K562 (cell line): ENCODE data around the gene IL37. TPM values are rescaled to one million over a fixed set of nuclear protein-coding genes. Genes with fewer than 3 reads are reported as not detected.

ENCODE experiments used
- ATAC-seq: fragments of 200-7000 bp; cut with Tn5 transposase; 3 replicates; pipeline ENCODE4 v1.9.1; 2020; ENCODE audit warnings: moderate library complexity
- BruUV-seq: library from RNA; stranded (reverse); fragments of 400-500 nt; replicated peaks from 2 replicates; lab custom pipeline; 2021; lab: Mats Ljungman, UMichigan
- CTCF ChIA-PET: fragments of 300-600 bp; formaldehyde crosslinking; extraction: SDS; loops from one replicate; lab custom pipeline; 2021; ENCODE audit warnings: low intra/inter-chr PET ratio; lab: Yijun Ruan, JAX
- POLR2A ChIA-PET: fragments of 300-600, 350-650 bp; sonication (Branson Sonifier 250); formaldehyde crosslinking; extraction: SDS; loops from one replicate; lab custom pipeline; 2021; ENCODE audit warnings: antibody characterized with exemption, inconsistent platforms; lab: Yijun Ruan, JAX
- DNase-seq, 4 experiments: peaks; one replicate each; pipeline versions ENCODE4 v3.0.0 to v3.0.0-alpha.2; 2011 to 2018; ENCODE audit warnings: low spot score in 3 of 4, mixed read lengths in 3 of 4; ENCODE audit errors: extremely low read depth in 1 of 4
- FAIRE-seq: peaks from 2 replicates; lab custom pipeline; 2011; peaks lifted over from hg19 to GRCh38; lab: Jason Lieb, UNC
- H2AFZ ChIP-seq: 2 replicates; pipeline ENCODE4 v1.6.0; 2011; ENCODE audit warnings: low read depth, low read length, control low read depth, inconsistent platforms
- H3K27ac ChIP-seq: fragments of 200-600 bp; 3 replicates; pipeline ENCODE4 v1.8.0; 2011; ENCODE audit warnings: low read depth, mild to moderate bottlenecking, control low read depth, inconsistent platforms, low read length, moderate library complexity, mixed read lengths; ENCODE audit errors: extremely low read depth
- H3K27me3 ChIP-seq, 2 experiments: fragments of 300-600 bp in 1 of 2; 2 replicates in 1 of 2; 3 replicates in 1 of 2; pipeline versions ENCODE4 v1.6.0 to v1.8.0; 2011; ENCODE audit warnings: inconsistent platforms in 2 of 2, low read length in 2 of 2, mild to moderate bottlenecking in 1 of 2, mixed read lengths in 1 of 2, moderate library complexity in 1 of 2; ENCODE audit not compliant: control insufficient read depth in 2 of 2, insufficient read depth in 2 of 2
- H3K36me3 ChIP-seq: fragments of 300-600 bp; 3 replicates; pipeline ENCODE4 v1.8.0; 2011; ENCODE audit warnings: mild to moderate bottlenecking, low read length, inconsistent platforms; ENCODE audit not compliant: control insufficient read depth, insufficient read depth
- H3K4me1 ChIP-seq, 2 experiments: fragments of 200-600 bp in 1 of 2; replicated peaks in 1 of 2; 2 replicates in 1 of 2; 3 replicates in 1 of 2; pipeline versions ENCODE4 v1.5.1 to v1.8.0; 2011; ENCODE audit warnings: inconsistent platforms in 2 of 2, low read length in 2 of 2, mild to moderate bottlenecking in 1 of 2, mixed read lengths in 1 of 2, moderate library complexity in 1 of 2; ENCODE audit not compliant: control insufficient read depth in 2 of 2, insufficient read depth in 2 of 2
- H3K4me2 ChIP-seq: 2 replicates; pipeline ENCODE4 v1.6.1; 2011; ENCODE audit warnings: low read length, control low read depth, inconsistent platforms, mixed read lengths; ENCODE audit not compliant: insufficient read depth
- H3K4me3 ChIP-seq: fragments of 200-600 bp; sonication (generic), shearing (Covaris generic); 2 replicates; pipeline ENCODE4 v1.5.1; 2016; ENCODE audit warnings: control low read depth, inconsistent platforms
- H3K79me2 ChIP-seq: fragments of 200-600 bp; 3 replicates; pipeline ENCODE4 v1.8.0; 2011; ENCODE audit warnings: low read length, inconsistent platforms; ENCODE audit not compliant: control insufficient read depth, insufficient read depth
- H3K9ac ChIP-seq, 2 experiments: 2 replicates each; pipeline versions ENCODE4 v1.6.0 to v1.6.1; 2011; ENCODE audit warnings: low read depth in 2 of 2, low read length in 2 of 2, control low read depth in 1 of 2, inconsistent platforms in 1 of 2, mild to moderate bottlenecking in 1 of 2, mixed read lengths in 1 of 2; ENCODE audit not compliant: insufficient read depth in 1 of 2
- H3K9me1 ChIP-seq: one replicate; pipeline ENCODE4 v1.6.0; 2011; ENCODE audit warnings: inconsistent platforms, mild to moderate bottlenecking, low read length, moderate library complexity; ENCODE audit not compliant: control insufficient read depth, insufficient read depth
- H3K9me3 ChIP-seq: replicated peaks from 2 replicates; pipeline ENCODE4 v1.5.1; 2011; ENCODE audit warnings: low read depth, low read length, inconsistent platforms; ENCODE audit not compliant: control insufficient read depth, insufficient read depth
- H4K20me1 ChIP-seq: replicated peaks from 2 replicates; pipeline ENCODE4 v1.6.1; 2011; ENCODE audit warnings: low read length, inconsistent platforms, mixed read lengths; ENCODE audit not compliant: control insufficient read depth, insufficient read depth
- CBFA2T3 ChIP-seq: fragments of 450-650 bp; IDR thresholded peaks from 2 replicates; pipeline ENCODE4 v1.6.1; 2017
- HIVEP1 ChIP-seq: fragments of 250-450 bp; sonication (Bioruptor Pico); IDR thresholded peaks from 2 replicates; pipeline ENCODE4 v1.4.0; 2020; ENCODE audit warnings: mild to moderate bottlenecking
- MAZ ChIP-seq, 2 experiments: fragments of 450-650 bp in 1 of 2; sonication (generic) in 1 of 2; formaldehyde crosslinking; IDR thresholded peaks in 1 of 2; conservative IDR thresholded peaks in 1 of 2; 2 replicates each; pipeline versions ENCODE4 v1.4.0 to v1.5.0; 2020; ENCODE audit warnings: mild to moderate bottlenecking in 1 of 2, missing genetic modification reagents in 1 of 2
- MBD1 ChIP-seq: fragments of 250-450 bp; sonication (Bioruptor Pico); IDR thresholded peaks from 2 replicates; pipeline ENCODE4 v1.8.0; 2022; ENCODE audit warnings: inconsistent platforms
- NONO ChIP-seq, 2 experiments: fragments of 200-400 bp in 1 of 2; fragments of 450-650 bp in 1 of 2; formaldehyde crosslinking in 1 of 2; IDR thresholded peaks; 2 replicates each; pipeline ENCODE4 v1.6.1; 2017; ENCODE audit warnings: low read depth in 2 of 2, mild to moderate bottlenecking in 2 of 2, moderate library complexity in 2 of 2, low read length in 1 of 2
- PCBP1 ChIP-seq: fragments of 200-400 bp; formaldehyde crosslinking; IDR thresholded peaks from 2 replicates; pipeline ENCODE4 v1.6.1; 2018; ENCODE audit warnings: mild to moderate bottlenecking, low read depth, low read length; ENCODE audit not compliant: poor library complexity, severe bottlenecking
- RFX1 ChIP-seq: fragments of 450-650 bp; IDR thresholded peaks from 2 replicates; pipeline ENCODE4 v1.6.1; 2016; ENCODE audit warnings: mild to moderate bottlenecking, moderate library complexity
- ZNF76 ChIP-seq: fragments of 250-450 bp; sonication (Bioruptor Pico); IDR thresholded peaks from 2 replicates; pipeline ENCODE4 v1.4.0; 2020; ENCODE audit warnings: mild to moderate bottlenecking, moderate library complexity, borderline replicate concordance
- WGBS: fragments of 100-300 bp; shearing (Covaris generic); methylation state at CpG from one replicate; pipeline ENCODE4 v1.1.6; 2016; ENCODE audit warnings: low coverage, mixed read lengths; ENCODE audit not compliant: insufficient coverage; ENCODE audit errors: missing lambda C conversion rate; 5-methylcytosine and 5-hydroxymethylcytosine counted together
- in situ Hi-C: fragments of 300-500 bp; cut with MboI; formaldehyde crosslinking; loops from 4 replicates; pipeline ENCODE4 v1.15.0; 2018; ENCODE audit warnings: inconsistent platforms, mixed read lengths
- intact Hi-C: fragments of 100-400 bp; cut with micrococcal nuclease; formaldehyde crosslinking; loops from 2 replicates; pipeline ENCODE4 v1.14.2; 2022
- polyA plus RNA-seq, 8 experiments: library from polyadenylated mRNA; depleted of rRNA in 4 of 8; stranded (reverse) in 5 of 8; unstranded in 3 of 8; fragments of >200 nt; fragmentation: Nextera tagmentation in 2 of 8; fragmentation: Illumina TruSeq in 1 of 8; extraction: Ambion mirVana in 2 of 8; extraction: Trizol in 1 of 8; gene quantifications; 2 replicates each; pipeline versions ENCODE4 v1.2.1 to v1.2.3, GENCODE V29; 2011 to 2014; ENCODE audit warnings: inconsistent platforms in 1 of 8, missing spikeins in 1 of 8
- total RNA-seq, 7 experiments: library from RNA; depleted of rRNA in 6 of 7; stranded (reverse); fragments of >200 nt in 6 of 7; fragmentation: Illumina TruSeq in 2 of 7; extraction: Trizol in 2 of 7; gene quantifications; 2 replicates each; pipeline versions ENCODE4 v1.2.1 to v1.2.3, GENCODE V29; 2011 to 2021; ENCODE audit warnings: low replicate concordance in 1 of 7

IL37 gene
- total and polyA plus RNA-seq, 9 of the 15 experiments (the other 6 are each of a cell fraction or from before 2014, with no cell fraction given) = not detected

GRCh38 chr2:112893752-112894151 is 17.2 kb upstream of the IL37 start:
- CTCF ChIA-PET = no interaction called here
- in situ Hi-C loops = loop anchor here (25.0 kb wide), 1 partner anchor 281 kb away; no protein-coding TSS in a partner anchor

More at GRCh38 chr2:112893752-112894151, 17.2 kb upstream of the IL37 start:
- Histone ChIP-seq H3K9me3 (no peaks in the 10 kb centered on the region), H2AFZ (no peak overlapping the region), H3K4me1 (no peaks in the 10 kb centered on the region), H3K9ac (no peak overlapping the region), H3K79me2 (no peaks in the 10 kb centered on the region), H3K9me1 (no peaks in the 10 kb centered on the region), H3K4me2 (no peak overlapping the region), H4K20me1 (no peaks in the 10 kb centered on the region), H3K27me3 (no peaks in the 10 kb centered on the region), H3K27ac (no peak overlapping the region), H3K4me3 (no peak overlapping the region), H3K36me3 (no peaks in the 10 kb centered on the region)
- DNase-seq = no peak
- WGBS = 18% methylated on average over 2 of the region's 2 CpGs
- no peak for ATAC-seq
- no TSS peak for BruUV-seq
- POLR2A ChIA-PET = interaction anchor here (0.8 to 1.9 kb wide), 2 partner anchors 8 to 9 kb away, joined by 3 to 4 read pairs; no protein-coding TSS in a partner anchor
- intact Hi-C loops = no loop called here
- TF ChIP-seq MAZ (CRISPR knock-in tag; conservative IDR thresholded peaks at IDR 0.05 in 1 of 2, IDR thresholded peaks at IDR 0.05 in 1 of 2) (no peak), HIVEP1 (no peak), CBFA2T3 (0 out of 2 replicates have a peak, but pooled peaks have one; percentile 7), NONO (IDR thresholded peaks at IDR 0.05; ENCODE audit: low read depth in 2 of 2, low read length in 1 of 2) (no peak), MBD1 (no peak), ZNF76 (CRISPR knock-in tag) (no peak), PCBP1 (no peak), RFX1 (0 out of 2 replicates have a peak, but pooled peaks have one; percentile 22)
- no peak for FAIRE-seq
